Upper lobe of left lung (tissue), 4 donors: ENCODE results near the gene ATF7.

Experiments
- POLR2A ChIP-seq, 4 donors: fragments of 450-650 bp; IDR thresholded peaks; one replicate each; pipeline ENCODE4 v1.5.1; 2016 to 2017; ENCODE audit warnings: antibody characterized with exemption in 4 of 4, mild to moderate bottlenecking in 2 of 4
- TF ChIP-seq, protein P1 (sequence below), 6 experiments: fragments of 450-650 bp in 4 of 6; fragments of 200-600 bp in 2 of 6; sonication (generic) in 2 of 6; IDR thresholded peaks; one replicate each; pipeline ENCODE4 v1.5.1; 2016 to 2019; ENCODE audit warnings: antibody characterized with exemption in 6 of 6

DNA sequence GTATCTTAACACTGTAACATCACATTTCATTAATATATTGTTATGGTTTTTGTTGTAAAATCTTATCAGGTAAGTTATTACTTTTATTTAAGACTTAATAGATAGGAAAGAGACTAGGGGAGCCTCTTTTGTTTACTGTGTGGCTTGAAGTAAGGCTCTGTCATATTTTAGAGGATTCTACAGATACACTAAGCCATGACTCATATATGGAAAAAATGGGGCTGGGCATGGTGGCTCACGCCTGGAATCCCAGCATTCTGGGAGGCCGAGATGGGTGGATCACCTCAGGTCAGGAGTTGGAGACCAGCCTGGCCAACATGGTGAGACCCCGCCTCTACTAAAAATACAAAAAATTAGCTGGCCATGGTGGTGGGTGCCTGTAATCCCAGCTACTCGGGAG lies 95.3 kb downstream of the ATF7 start:
- TF ChIP-seq POLR2A (IDR thresholded peaks at IDR 0.05): no peak
- TF ChIP-seq, protein P1, sequence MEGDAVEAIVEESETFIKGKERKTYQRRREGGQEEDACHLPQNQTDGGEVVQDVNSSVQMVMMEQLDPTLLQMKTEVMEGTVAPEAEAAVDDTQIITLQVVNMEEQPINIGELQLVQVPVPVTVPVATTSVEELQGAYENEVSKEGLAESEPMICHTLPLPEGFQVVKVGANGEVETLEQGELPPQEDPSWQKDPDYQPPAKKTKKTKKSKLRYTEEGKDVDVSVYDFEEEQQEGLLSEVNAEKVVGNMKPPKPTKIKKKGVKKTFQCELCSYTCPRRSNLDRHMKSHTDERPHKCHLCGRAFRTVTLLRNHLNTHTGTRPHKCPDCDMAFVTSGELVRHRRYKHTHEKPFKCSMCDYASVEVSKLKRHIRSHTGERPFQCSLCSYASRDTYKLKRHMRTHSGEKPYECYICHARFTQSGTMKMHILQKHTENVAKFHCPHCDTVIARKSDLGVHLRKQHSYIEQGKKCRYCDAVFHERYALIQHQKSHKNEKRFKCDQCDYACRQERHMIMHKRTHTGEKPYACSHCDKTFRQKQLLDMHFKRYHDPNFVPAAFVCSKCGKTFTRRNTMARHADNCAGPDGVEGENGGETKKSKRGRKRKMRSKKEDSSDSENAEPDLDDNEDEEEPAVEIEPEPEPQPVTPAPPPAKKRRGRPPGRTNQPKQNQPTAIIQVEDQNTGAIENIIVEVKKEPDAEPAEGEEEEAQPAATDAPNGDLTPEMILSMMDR (IDR thresholded peaks at IDR 0.05): no peak
